MG63 (cell line): ENCODE measurements around the gene SRGAP3. TPM values are rescaled to one million over a fixed set of nuclear protein-coding genes. Genes with fewer than 3 reads are reported as not detected.

ENCODE experiments used
- DNase-seq: peaks from one replicate; pipeline ENCODE4 v3.0.0-alpha.2; 2020
- H3K27me3 ChIP-seq: fragments of 250-450 bp; sonication (Bioruptor Pico); 2 replicates; pipeline ENCODE4 v1.5.1; 2020; ENCODE audit warnings: mild to moderate bottlenecking, moderate library complexity
- H3K36me3 ChIP-seq: fragments of 250-450 bp; sonication (Bioruptor Pico); 2 replicates; pipeline ENCODE4 v1.5.1; 2020; ENCODE audit warnings: mild to moderate bottlenecking, moderate library complexity
- H3K4me3 ChIP-seq: fragments of 250-450 bp; sonication (Bioruptor Pico); 2 replicates; pipeline ENCODE4 v1.5.1; 2020; ENCODE audit warnings: mild to moderate bottlenecking, moderate library complexity
- H3K9me3 ChIP-seq: fragments of 250-450 bp; sonication (Bioruptor Pico); 2 replicates; pipeline ENCODE4 v1.5.1; 2020; ENCODE audit warnings: mild to moderate bottlenecking, moderate library complexity
- total RNA-seq: library from RNA; depleted of rRNA; stranded (reverse); fragments of >200 nt; shearing (Covaris generic); gene quantifications from 2 replicates; pipeline ENCODE4 v1.2.3, GENCODE V29; 2014; ENCODE audit warnings: low replicate concordance

SRGAP3 gene
- total RNA-seq, 1 experiment from 2014 or later, result 0.07 TPM

- Histone ChIP-seq H3K27me3 (no peaks in the 10 kb centered on the region), H3K4me3 (no peak overlapping the region), H3K36me3 (no peaks in the 10 kb centered on the region), H3K9me3 (no peaks in the 10 kb centered on the region)
- no peak for DNase-seq
Measured at GRCh38 chr3:9214185-9214584, 35.3 kb downstream of the SRGAP3 start.

GRCh38 chr3:9213019-9213634, 36.3 kb downstream of the SRGAP3 start:
- no peak for DNase-seq
- H3K27me3 ChIP-seq, result no peaks in the 10 kb centered on the region

GRCh38 chr3:9211155-9211950, 38.1 kb downstream of the SRGAP3 start:
- no peak for DNase-seq
- H3K4me3 ChIP-seq, result no peak overlapping the region
- no peaks in the 10 kb centered on the region for H3K27me3 ChIP-seq
- H3K36me3 ChIP-seq, result no peaks in the 10 kb centered on the region
- H3K9me3 ChIP-seq, result no peaks in the 10 kb centered on the region

More at GRCh38 chr3:9213019-9213634, 36.3 kb downstream of the SRGAP3 start:
- Histone ChIP-seq H3K9me3 (no peaks in the 10 kb centered on the region), H3K36me3 (no peaks in the 10 kb centered on the region), H3K4me3 (no peak overlapping the region)

GRCh38 chr3:9209777-9210176, 39.7 kb downstream of the SRGAP3 start:
- no peaks in the 10 kb centered on the region for H3K27me3 ChIP-seq
- no peaks in the 10 kb centered on the region for H3K36me3 ChIP-seq
- no peak for DNase-seq
- H3K9me3 ChIP-seq, result no peaks in the 10 kb centered on the region
- H3K4me3 ChIP-seq, result no peak overlapping the region

- Histone ChIP-seq H3K36me3 (no peaks in the 10 kb centered on the region), H3K9me3 (no peaks in the 10 kb centered on the region), H3K27me3 (no peaks in the 10 kb centered on the region), H3K4me3 (no peak overlapping the region)
- DNase-seq, result no peak
Measured at GRCh38 chr3:9208605-9209152, 40.8 kb downstream of the SRGAP3 start.

GRCh38 chr3:9207116-9207763, 42.2 kb downstream of the SRGAP3 start:
- Histone ChIP-seq H3K36me3 (no peaks in the 10 kb centered on the region), H3K4me3 (no peak overlapping the region), H3K27me3 (no peaks in the 10 kb centered on the region), H3K9me3 (no peaks in the 10 kb centered on the region)
- DNase-seq, result no peak

GRCh38 chr3:9206287-9206686, 43.2 kb downstream of the SRGAP3 start:
- DNase-seq, result no peak
- Histone ChIP-seq H3K4me3 (no peak overlapping the region), H3K9me3 (no peaks in the 10 kb centered on the region), H3K36me3 (no peaks in the 10 kb centered on the region), H3K27me3 (no peaks in the 10 kb centered on the region)

GRCh38 chr3:9205345-9206143, 43.9 kb downstream of the SRGAP3 start:
- Histone ChIP-seq H3K4me3 (no peak overlapping the region), H3K27me3 (no peaks in the 10 kb centered on the region), H3K36me3 (no peaks in the 10 kb centered on the region)

GRCh38 chr3:9204253-9204992, 45.0 kb downstream of the SRGAP3 start:
- Histone ChIP-seq H3K36me3 (no peaks in the 10 kb centered on the region), H3K4me3 (no peak overlapping the region), H3K9me3 (no peaks in the 10 kb centered on the region), H3K27me3 (no peaks in the 10 kb centered on the region)
- no peak for DNase-seq

More at GRCh38 chr3:9205345-9206143, 43.9 kb downstream of the SRGAP3 start:
- DNase-seq, result no peak
- no peaks in the 10 kb centered on the region for H3K9me3 ChIP-seq

- Histone ChIP-seq H3K36me3 (no peaks in the 10 kb centered on the region), H3K4me3 (no peak overlapping the region), H3K27me3 (no peaks in the 10 kb centered on the region), H3K9me3 (no peaks in the 10 kb centered on the region)
- no peak for DNase-seq
Measured at GRCh38 chr3:9203317-9203716, 46.1 kb downstream of the SRGAP3 start.

GRCh38 chr3:9202546-9202945, 46.9 kb downstream of the SRGAP3 start:
- Histone ChIP-seq H3K4me3 (no peak overlapping the region), H3K36me3 (no peaks in the 10 kb centered on the region), H3K27me3 (no peaks in the 10 kb centered on the region), H3K9me3 (no peaks in the 10 kb centered on the region)
- no peak for DNase-seq

GRCh38 chr3:9201955-9202354, 47.5 kb downstream of the SRGAP3 start:
- no peak for DNase-seq
- Histone ChIP-seq H3K4me3 (no peak overlapping the region), H3K27me3 (no peaks in the 10 kb centered on the region)

GRCh38 chr3:9201266-9201665, 48.2 kb downstream of the SRGAP3 start:
- no peak overlapping the region for H3K4me3 ChIP-seq
- H3K36me3 ChIP-seq, result no peaks in the 10 kb centered on the region
- no peak for DNase-seq
- no peaks in the 10 kb centered on the region for H3K9me3 ChIP-seq
- H3K27me3 ChIP-seq, result no peaks in the 10 kb centered on the region

More at GRCh38 chr3:9201955-9202354, 47.5 kb downstream of the SRGAP3 start:
- Histone ChIP-seq H3K9me3 (no peaks in the 10 kb centered on the region), H3K36me3 (no peaks in the 10 kb centered on the region)

- no peak for DNase-seq
- Histone ChIP-seq H3K36me3 (no peaks in the 10 kb centered on the region), H3K4me3 (no peak overlapping the region), H3K9me3 (no peaks in the 10 kb centered on the region), H3K27me3 (no peaks in the 10 kb centered on the region)
Measured at GRCh38 chr3:9199775-9200174, 49.7 kb downstream of the SRGAP3 start.

- no peaks in the 10 kb centered on the region for H3K27me3 ChIP-seq
- H3K4me3 ChIP-seq, result no peak overlapping the region
- H3K36me3 ChIP-seq, result no peaks in the 10 kb centered on the region
- no peak for DNase-seq
- no peaks in the 10 kb centered on the region for H3K9me3 ChIP-seq
Measured at GRCh38 chr3:9198899-9199335, 50.5 kb downstream of the SRGAP3 start.

GRCh38 chr3:9198261-9198660, 51.2 kb downstream of the SRGAP3 start:
- DNase-seq, result no peak
- Histone ChIP-seq H3K4me3 (no peak overlapping the region), H3K27me3 (no peaks in the 10 kb centered on the region), H3K36me3 (no peaks in the 10 kb centered on the region), H3K9me3 (no peaks in the 10 kb centered on the region)
